Hair follicle dermal papilla cell (primary cell): ENCODE data around the gene SLF2. TPM values are rescaled to one million over a fixed set of nuclear protein-coding genes. Genes with fewer than 3 reads are reported as not detected.

ENCODE experiments used
- small RNA-seq: library from RNA; depleted of rRNA; stranded (forward); fragments of <200 nt; gene quantifications from one replicate; pipeline ENCODE3, GENCODE V24; 2012
- total RNA-seq: library from RNA; depleted of rRNA; stranded (reverse); fragments of >200 nt; gene quantifications from 2 replicates; pipeline ENCODE4 v1.2.3, GENCODE V29; 2012

SLF2 gene
- 28.8 and 34.7 TPM in 2 replicates for total RNA-seq

GRCh38 chr10:100912605-100913469, at the start of gene SLF2:
TSS of gene SLF2 (plus strand) at chr10:100912963. CDS start at chr10:100913111, 148 bp downstream.

GRCh38 chr10:100969187-100970075, 56.7 kb downstream of the SLF2 start, which contains the start of gene SEMA4G:
TSS of gene SEMA4G (plus strand) at chr10:100969504. CDS start at chr10:100972913, 3,409 bp downstream.

GRCh38 chr10:100986952-100987684, 74.4 kb downstream of the SLF2 start, which contains the start of the genes MRPL43 and TWNK:
TSS of gene MRPL43 (minus strand) at chr10:100987497. CDS start at chr10:100987443, 54 bp downstream.
TSS of gene TWNK (plus strand) at chr10:100987543. CDS start at chr10:100988211, 668 bp downstream.

GRCh38 chr10:100999742-101000126, 87.0 kb downstream of the SLF2 start, which contains the start of gene LZTS2:
TSS of gene LZTS2 (plus strand) at chr10:100999808. CDS start at chr10:101002539, 2,731 bp downstream.

Small RNA genes lying within 50 kb of the gene (small RNA-seq; reads per million reads assigned to genes)
- gene MIR608 (not detected), gene RF00019 (not detected)

Other genes starting within 250 kb of the SLF2 start
- not detected in 2 replicates for gene PAX2, start 167.4 kb upstream of the SLF2 start, total RNA-seq
- gene SEMA4G, start 56.5 kb downstream of the SLF2 start, total RNA-seq = 0.85 and 1.8 TPM in 2 replicates
- 57.1 and 58.2 TPM in 2 replicates for gene MRPL43, start 74.5 kb downstream of the SLF2 start, total RNA-seq
- 3.0 and 5.2 TPM in 2 replicates for gene TWNK, start 74.6 kb downstream of the SLF2 start, total RNA-seq
- gene LZTS2, start 86.8 kb downstream of the SLF2 start, total RNA-seq = 122 and 130 TPM in 2 replicates
- gene PDZD7, start 118.2 kb downstream of the SLF2 start, total RNA-seq = 1.5 and 2.1 TPM in 2 replicates
- 113 and 121 TPM in 2 replicates for gene SFXN3, start 118.3 kb downstream of the SLF2 start, total RNA-seq
- 9.1 and 9.7 TPM in 2 replicates for gene KAZALD1, start 149.0 kb downstream of the SLF2 start, total RNA-seq
- gene TLX1, start 218.3 kb downstream of the SLF2 start, total RNA-seq = not detected in 2 replicates